Measurements from ENCODE around the gene LRP6.

GRCh38 chr12:12281134-12281533 is 14.3 kb upstream of the LRP6 start:
- TF ChIP-seq, protein P1, sequence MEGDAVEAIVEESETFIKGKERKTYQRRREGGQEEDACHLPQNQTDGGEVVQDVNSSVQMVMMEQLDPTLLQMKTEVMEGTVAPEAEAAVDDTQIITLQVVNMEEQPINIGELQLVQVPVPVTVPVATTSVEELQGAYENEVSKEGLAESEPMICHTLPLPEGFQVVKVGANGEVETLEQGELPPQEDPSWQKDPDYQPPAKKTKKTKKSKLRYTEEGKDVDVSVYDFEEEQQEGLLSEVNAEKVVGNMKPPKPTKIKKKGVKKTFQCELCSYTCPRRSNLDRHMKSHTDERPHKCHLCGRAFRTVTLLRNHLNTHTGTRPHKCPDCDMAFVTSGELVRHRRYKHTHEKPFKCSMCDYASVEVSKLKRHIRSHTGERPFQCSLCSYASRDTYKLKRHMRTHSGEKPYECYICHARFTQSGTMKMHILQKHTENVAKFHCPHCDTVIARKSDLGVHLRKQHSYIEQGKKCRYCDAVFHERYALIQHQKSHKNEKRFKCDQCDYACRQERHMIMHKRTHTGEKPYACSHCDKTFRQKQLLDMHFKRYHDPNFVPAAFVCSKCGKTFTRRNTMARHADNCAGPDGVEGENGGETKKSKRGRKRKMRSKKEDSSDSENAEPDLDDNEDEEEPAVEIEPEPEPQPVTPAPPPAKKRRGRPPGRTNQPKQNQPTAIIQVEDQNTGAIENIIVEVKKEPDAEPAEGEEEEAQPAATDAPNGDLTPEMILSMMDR (IDR thresholded peaks at IDR 0.05), result no peak
- no peak for TF ChIP-seq POLR2A (IDR thresholded peaks at IDR 0.05)
- TF ChIP-seq EP300 (IDR thresholded peaks at IDR 0.05), result no peak

All from ovary (tissue), 3 donors.